GDM1 (cell line): ENCODE results near the gene ROCK1.
"Not testable (repeated sequence)": the region's sequence is repeated elsewhere in the genome, so short reads cannot be mapped to it uniquely, and the experiment has no call there.

ENCODE experiments used
- DNase-seq: peaks from one replicate; lab custom pipeline; 2025; lab: John Stamatoyannopoulos, UW

ROCK1 gene

DNA sequence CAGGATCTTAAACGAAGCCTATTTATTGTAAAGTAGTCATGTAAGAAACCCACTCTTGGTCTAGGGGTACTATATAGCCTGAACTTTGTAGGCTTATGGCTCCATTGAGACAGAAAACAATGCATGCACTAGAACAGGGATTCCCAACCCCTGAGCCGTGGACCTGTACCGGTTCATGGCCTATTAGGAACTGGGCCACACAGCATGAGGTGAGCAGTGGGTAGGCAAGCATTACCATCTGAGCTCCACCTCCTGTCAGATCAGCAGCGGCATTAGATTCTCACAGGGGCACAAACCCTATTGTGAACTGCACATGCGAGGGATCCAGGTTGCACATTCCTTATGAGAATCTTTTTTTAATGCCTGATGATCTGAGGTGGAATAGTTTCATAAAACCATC is 59.2 kb downstream of the ROCK1 start:
- no peak for DNase-seq

GRCh38 chr18:21051620-21052019 is 60.0 kb downstream of the ROCK1 start:
- no peak for DNase-seq

- no peak for DNase-seq
Observed at GRCh38 chr18:21049306-21049705, 62.3 kb downstream of the ROCK1 start.

- no peak for DNase-seq
Observed at GRCh38 chr18:21047126-21047525, 64.5 kb downstream of the ROCK1 start.

- no peak for DNase-seq
Observed at GRCh38 chr18:21040466-21040865, 71.1 kb downstream of the ROCK1 start.

- no peak for DNase-seq
Observed at GRCh38 chr18:21038201-21038600, 73.4 kb downstream of the ROCK1 start.

GRCh38 chr18:21031845-21032244 is 79.8 kb downstream of the ROCK1 start:
- DNase-seq, result no peak

DNA sequence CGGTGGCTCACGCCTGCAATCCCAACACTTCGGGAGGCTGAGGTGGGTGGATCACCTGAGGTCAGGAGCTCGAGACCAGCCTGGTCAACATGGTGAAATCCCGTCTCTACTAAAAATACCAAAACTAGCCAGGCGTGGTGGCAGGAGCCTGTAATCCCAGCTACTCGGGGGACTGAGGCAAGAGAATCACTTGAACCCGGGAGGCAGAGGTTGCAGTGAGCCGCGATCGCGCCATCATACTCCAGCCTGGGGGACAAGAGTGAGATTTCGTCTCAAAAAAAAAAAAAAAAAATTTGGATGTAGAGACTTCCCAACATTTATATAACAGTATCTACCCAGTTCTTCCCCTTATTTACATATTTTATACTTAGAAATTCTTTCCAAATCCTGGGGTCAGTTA is 93.4 kb downstream of the ROCK1 start:
- not testable (repeated sequence) for DNase-seq

DNA sequence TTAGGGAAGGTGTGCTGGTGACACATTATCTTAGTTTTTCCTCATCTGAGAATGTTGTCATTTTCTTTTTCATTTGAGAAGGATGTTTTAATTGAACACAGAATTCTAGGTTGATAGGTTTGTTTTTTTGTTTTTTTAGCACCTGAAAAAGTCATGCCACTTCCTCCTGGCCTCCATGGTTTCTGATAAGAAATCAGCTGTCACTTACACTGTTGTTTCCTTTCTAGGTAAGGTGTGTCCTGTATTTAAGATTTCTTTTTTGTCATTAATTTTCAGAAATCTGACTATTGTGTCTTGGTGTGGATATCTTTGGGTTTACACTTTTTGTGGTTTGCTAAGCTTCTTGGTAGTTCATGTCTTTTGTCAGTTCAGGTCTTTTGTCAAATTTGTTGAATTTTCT is 99.3 kb downstream of the ROCK1 start:
- no peak for DNase-seq

GRCh38 chr18:21004726-21005125 is 106.9 kb downstream of the ROCK1 start:
- DNase-seq, result no peak

DNA sequence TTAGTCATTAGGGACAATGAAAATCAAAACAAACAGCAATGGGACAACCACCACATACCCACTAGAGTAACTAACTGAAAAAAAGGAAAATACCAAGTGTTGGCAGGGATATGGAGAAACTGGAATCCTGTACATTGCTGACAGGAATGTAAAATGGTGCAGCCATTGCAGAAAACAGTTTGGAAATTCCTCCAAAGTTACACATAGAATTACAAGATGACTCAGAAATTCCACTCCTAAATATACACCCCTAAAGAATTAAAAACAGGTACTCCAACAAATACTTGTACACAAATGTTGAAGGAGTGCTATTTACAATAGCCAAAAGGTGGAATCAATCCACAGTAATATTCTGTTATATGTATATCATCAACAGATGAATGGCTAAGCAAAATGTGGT is 110.9 kb downstream of the ROCK1 start:
- DNase-seq, result no peak

DNA sequence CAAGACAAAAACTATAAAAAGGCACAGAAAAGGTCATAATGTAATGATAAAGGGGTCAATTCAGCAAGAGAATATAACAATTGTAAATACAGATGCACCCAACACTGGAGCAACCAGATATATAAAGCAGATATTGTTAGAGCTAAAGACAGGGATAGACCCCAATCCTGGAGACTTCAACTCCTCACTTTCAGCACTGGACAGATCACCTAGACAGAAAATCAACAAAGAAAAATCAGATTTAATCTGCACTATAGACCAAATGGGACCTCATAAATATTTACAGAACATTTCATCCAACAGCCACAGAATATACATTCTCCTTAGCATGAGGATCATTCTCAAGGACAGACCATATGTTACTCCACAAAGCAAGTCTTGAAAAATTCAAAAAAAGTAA is 114.2 kb downstream of the ROCK1 start:
- DNase-seq, result no peak

- DNase-seq, result no peak
Observed at GRCh38 chr18:20996418-20996817, 115.2 kb downstream of the ROCK1 start.

DNA sequence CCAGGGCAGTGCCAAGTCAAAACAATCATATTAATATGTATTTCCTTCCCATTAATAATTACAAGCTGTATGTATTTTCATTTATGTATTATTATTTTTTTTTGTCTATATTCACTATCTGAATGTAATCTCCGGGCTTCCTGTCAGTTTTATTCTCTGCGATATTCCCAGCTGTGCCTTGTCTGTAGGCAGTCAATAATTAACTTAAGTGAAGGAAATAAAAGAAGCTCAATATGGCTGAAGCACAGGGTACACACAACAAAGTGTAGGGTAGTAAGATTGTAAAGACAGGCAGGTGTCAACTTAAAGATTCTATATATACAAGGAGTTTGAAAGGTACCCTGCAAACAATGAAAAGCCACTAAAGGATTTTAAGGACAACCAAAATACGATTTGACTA is 122.9 kb downstream of the ROCK1 start:
- DNase-seq, result no peak

GRCh38 chr18:20975077-20975476 is 136.5 kb downstream of the ROCK1 start:
- no peak for DNase-seq

DNA sequence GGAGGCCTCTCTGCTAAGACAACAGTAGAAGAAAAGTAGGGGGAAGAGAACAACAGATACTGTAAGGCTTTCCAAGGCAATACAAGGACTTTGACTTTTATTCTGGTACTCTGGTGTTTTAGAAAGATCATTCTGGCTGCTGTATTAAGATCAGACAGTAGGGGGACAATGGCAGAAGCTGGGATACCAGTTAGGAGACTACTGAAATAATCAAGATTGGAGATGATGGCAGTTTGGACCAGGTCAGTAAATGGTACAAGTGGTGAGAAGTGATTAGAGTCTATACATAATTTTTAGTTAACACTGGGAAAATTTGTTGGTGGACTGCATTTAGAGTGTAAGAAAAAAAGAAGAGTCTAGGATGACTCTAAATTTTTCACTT is 139.7 kb downstream of the ROCK1 start:
- DNase-seq, result no peak

- DNase-seq, result no peak
Observed at GRCh38 chr18:20966795-20967194, 144.8 kb downstream of the ROCK1 start.

GRCh38 chr18:20963027-20963426 is 148.6 kb downstream of the ROCK1 start:
- DNase-seq, result no peak

DNA sequence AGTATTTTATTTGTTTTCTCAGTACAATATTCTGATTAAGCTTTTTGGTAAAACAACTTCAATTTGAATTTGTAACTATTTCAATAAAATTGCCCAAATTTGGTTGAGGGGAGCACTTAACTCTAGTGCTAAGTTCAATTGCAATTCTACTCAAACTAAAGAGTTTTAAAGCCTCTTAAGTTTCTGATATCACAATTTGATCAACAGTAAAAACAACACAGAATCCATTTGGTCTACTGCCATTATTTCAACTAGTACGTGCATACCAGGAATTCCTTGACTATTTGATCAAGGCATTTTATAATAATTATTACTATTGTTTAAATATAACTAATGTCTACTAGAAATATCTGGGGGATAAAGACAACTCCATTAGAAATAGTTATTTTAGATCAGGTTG is 150.9 kb downstream of the ROCK1 start:
- DNase-seq, result no peak

GRCh38 chr18:20950827-20951226 is 160.8 kb downstream of the ROCK1 start:
- not testable (repeated sequence) for DNase-seq
